Parathyroid adenoma (tissue), 2 donors: Measurements from ENCODE around the gene CAMTA1.
"Not testable (repeated sequence)": the region's sequence is repeated elsewhere in the genome, so short reads cannot be mapped to it uniquely, and the experiment has no call there.

ENCODE experiments used
- H2AFZ ChIP-seq: fragments of 300-600 bp; sonication (generic); one replicate; pipeline ENCODE4 v1.7.0; 2017; ENCODE audit warnings: antibody characterized with exemption, mild to moderate bottlenecking
- H3K27ac ChIP-seq: fragments of 300-600 bp; sonication (generic); one replicate; pipeline ENCODE4 v1.7.0; 2017
- H3K27me3 ChIP-seq: fragments of 300-600 bp; sonication (generic); one replicate; pipeline ENCODE4 v1.7.0; 2017; ENCODE audit warnings: low read length; ENCODE audit not compliant: control insufficient read depth, insufficient read depth
- H3K36me3 ChIP-seq: fragments of 300-600 bp; sonication (generic); one replicate; pipeline ENCODE4 v1.7.0; 2017; ENCODE audit warnings: low read length; ENCODE audit not compliant: control insufficient read depth, insufficient read depth
- H3K4me1 ChIP-seq: fragments of 300-600 bp; sonication (generic); one replicate; pipeline ENCODE4 v1.7.0; 2017; ENCODE audit warnings: control low read depth
- H3K4me2 ChIP-seq: fragments of 300-600 bp; sonication (generic); one replicate; pipeline ENCODE4 v1.7.0; 2017; ENCODE audit warnings: low read length
- H3K4me3 ChIP-seq: fragments of 300-600 bp; sonication (generic); one replicate; pipeline ENCODE4 v1.7.0; 2017; ENCODE audit warnings: low read depth, low read length
- H3K79me2 ChIP-seq: fragments of 300-600 bp; sonication (generic); one replicate; pipeline ENCODE4 v1.7.0; 2017; ENCODE audit warnings: control low read depth
- H3K9ac ChIP-seq: fragments of 300-600 bp; sonication (generic); one replicate; pipeline ENCODE4 v1.7.0; 2017; ENCODE audit warnings: mild to moderate bottlenecking
- H3K9me3 ChIP-seq: fragments of 300-600 bp; sonication (generic); one replicate; pipeline ENCODE4 v1.7.0; 2017; ENCODE audit warnings: low read length; ENCODE audit not compliant: control insufficient read depth
- TF ChIP-seq, protein P1 (sequence below): fragments of 300-600 bp; sonication (generic); IDR thresholded peaks from one replicate; pipeline ENCODE4 v1.7.0; 2017; ENCODE audit warnings: antibody characterized with exemption, mild to moderate bottlenecking
- donor health status: primary hyperparathyroidism.

Gene CAMTA1

DNA sequence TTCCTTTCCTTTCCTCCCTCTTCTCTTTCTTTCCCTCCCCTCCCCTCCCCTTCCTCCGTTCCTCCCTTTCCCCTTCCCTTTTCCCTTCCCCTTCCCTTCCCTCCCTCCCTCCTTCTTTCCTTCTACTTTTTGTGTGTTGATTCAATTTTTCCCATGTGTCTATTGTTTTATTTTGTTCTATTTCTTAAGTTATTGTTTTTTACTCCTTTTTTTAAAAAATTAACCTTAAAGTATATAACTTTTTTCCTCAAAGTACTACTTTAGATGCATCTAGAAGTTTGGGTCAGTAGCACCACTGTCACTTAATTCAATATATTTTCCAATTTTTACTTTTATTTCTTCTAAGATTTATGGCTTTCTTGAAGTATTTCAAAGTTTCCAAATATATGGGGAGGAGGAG is 537.7 kb downstream of the CAMTA1 start:
- TF ChIP-seq, protein P1, sequence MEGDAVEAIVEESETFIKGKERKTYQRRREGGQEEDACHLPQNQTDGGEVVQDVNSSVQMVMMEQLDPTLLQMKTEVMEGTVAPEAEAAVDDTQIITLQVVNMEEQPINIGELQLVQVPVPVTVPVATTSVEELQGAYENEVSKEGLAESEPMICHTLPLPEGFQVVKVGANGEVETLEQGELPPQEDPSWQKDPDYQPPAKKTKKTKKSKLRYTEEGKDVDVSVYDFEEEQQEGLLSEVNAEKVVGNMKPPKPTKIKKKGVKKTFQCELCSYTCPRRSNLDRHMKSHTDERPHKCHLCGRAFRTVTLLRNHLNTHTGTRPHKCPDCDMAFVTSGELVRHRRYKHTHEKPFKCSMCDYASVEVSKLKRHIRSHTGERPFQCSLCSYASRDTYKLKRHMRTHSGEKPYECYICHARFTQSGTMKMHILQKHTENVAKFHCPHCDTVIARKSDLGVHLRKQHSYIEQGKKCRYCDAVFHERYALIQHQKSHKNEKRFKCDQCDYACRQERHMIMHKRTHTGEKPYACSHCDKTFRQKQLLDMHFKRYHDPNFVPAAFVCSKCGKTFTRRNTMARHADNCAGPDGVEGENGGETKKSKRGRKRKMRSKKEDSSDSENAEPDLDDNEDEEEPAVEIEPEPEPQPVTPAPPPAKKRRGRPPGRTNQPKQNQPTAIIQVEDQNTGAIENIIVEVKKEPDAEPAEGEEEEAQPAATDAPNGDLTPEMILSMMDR, result no peak
- no peaks in the 10 kb centered on the region for H3K36me3 ChIP-seq
- peaks cover 2% of the 10 kb centered on the region for H3K9me3 ChIP-seq
- H3K9ac ChIP-seq, result no peak overlapping the region
- no peaks in the 10 kb centered on the region for H3K79me2 ChIP-seq
- H3K4me3 ChIP-seq, result no peak overlapping the region
- H3K27me3 ChIP-seq, result no peaks in the 10 kb centered on the region
- H3K4me2 ChIP-seq, result no peak overlapping the region
- no peak overlapping the region for H2AFZ ChIP-seq
- no peak overlapping the region for H3K27ac ChIP-seq
- no peaks in the 10 kb centered on the region for H3K4me1 ChIP-seq

DNA sequence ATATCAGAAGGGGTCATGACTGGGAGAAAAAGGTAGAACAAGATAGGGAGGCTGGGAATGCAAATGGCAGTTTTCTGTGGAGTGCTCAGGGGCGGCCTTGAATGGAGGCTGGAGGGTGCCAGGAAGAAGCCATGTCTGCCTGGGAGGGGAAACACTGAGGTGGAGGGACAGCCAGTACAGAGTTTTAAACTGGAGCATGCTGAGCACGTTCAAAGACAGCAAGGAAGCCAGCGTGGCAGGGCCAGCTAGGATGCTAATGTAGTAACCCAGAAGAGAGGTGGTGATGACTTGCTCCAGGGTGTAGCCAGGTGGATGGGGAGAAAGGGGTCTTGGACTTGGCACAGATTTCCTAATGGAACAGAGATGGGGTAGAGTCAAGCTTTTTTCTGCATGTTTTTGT is 540.0 kb downstream of the CAMTA1 start:
- TF ChIP-seq, protein P1, result no peak
- no peak overlapping the region for H3K4me2 ChIP-seq
- no peaks in the 10 kb centered on the region for H3K79me2 ChIP-seq
- no peaks in the 10 kb centered on the region for H3K4me1 ChIP-seq
- no peak overlapping the region for H3K4me3 ChIP-seq
- H3K9ac ChIP-seq, result no peak overlapping the region
- H3K27me3 ChIP-seq, result no peaks in the 10 kb centered on the region
- H3K27ac ChIP-seq, result no peak overlapping the region
- no peaks in the 10 kb centered on the region for H3K36me3 ChIP-seq
- no peak overlapping the region for H2AFZ ChIP-seq
- peaks cover 4% of the 10 kb centered on the region for H3K9me3 ChIP-seq

DNA sequence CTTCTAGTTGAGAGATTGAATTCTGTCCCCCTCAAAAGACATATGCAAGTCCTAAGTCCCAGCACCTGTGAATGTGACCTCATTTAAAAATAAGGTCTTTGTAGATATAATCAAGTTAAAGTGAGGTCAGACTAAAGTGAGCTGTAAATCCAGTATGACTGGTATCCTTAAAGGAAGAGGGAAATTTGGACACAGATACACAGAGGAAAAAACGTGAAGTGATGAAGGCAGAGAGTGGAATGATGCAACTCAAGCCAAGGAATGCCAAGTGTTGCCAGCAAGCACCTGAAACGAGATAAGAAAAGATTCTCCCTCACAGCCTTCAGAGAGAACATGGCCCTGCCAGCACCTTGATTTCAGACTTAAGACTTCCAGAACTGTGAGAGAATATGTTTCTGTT is 541.1 kb downstream of the CAMTA1 start:
- Histone ChIP-seq H3K4me3 (no peak overlapping the region), H3K9me3 (peaks cover 4% of the 10 kb centered on the region), H3K4me1 (no peaks in the 10 kb centered on the region), H3K27ac (no peak overlapping the region), H3K27me3 (no peaks in the 10 kb centered on the region), H3K9ac (no peak overlapping the region), H3K36me3 (no peaks in the 10 kb centered on the region), H2AFZ (no peak overlapping the region), H3K79me2 (no peaks in the 10 kb centered on the region), H3K4me2 (no peak overlapping the region)
- TF ChIP-seq, protein P1, result no peak

DNA sequence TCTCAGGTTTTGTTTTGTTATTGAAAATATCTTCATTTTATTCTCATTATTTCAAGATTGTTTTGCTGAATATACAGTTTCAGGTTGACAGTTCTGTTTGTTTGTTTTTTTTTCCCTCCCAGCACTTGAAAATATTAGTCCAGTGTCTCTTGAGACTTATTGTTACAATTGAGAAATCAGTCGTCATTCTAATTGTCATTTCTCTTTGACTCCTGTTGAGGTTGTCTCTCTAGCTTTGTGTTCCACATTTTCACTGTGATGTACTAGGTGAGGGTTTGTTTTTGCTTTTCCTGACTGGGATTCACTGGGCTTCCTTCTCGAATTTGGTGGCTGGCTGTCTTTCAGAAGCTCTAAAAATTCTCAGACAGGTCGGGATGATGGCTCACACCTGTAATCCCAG is 542.6 kb downstream of the CAMTA1 start:
- Histone ChIP-seq H3K27me3 (no peaks in the 10 kb centered on the region), H3K79me2 (no peaks in the 10 kb centered on the region), H3K36me3 (no peaks in the 10 kb centered on the region), H3K4me3 (no peak overlapping the region), H3K4me2 (no peak overlapping the region), H3K27ac (no peak overlapping the region), H3K9me3 (peaks cover 4% of the 10 kb centered on the region), H3K9ac (no peak overlapping the region), H2AFZ (no peak overlapping the region), H3K4me1 (no peaks in the 10 kb centered on the region)
- TF ChIP-seq, protein P1, result no peak

DNA sequence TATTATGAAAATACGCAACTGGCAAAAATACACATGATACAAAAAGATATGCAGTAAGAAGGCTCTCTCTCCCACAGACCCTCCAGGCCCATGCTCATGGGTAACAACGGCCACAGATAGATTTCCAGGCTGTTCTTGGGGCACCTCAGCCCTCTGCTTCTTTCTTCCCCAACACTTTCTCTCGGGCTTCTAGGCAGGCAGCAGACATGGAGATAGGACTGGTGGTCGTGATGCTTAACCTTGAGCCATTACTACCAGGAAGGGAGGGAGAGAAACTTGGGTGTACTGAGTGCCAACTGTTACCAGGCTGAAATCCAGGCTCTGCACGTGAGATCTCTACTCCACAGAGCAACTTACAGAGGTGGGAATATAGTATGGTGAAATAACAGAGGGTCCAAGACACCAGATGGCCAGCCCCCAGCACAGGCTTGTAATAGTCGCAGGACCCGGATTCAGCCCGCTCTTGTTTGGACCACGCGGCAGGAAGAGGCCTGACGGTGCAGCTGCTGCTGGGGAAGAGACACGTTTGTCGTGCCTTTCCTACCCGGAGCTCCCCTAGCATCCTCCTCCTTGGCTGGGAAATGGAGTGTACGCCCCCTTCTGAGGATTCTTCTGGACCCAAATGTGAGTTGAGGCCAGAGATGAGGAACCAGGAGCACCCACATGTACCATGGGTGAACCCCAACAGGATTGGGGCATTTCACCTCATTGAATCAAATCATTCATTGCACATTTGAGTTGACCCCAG is 544.8 kb downstream of the CAMTA1 start:
- TF ChIP-seq, protein P1, result no peak
- H3K79me2 ChIP-seq, result no peaks in the 10 kb centered on the region
- H3K4me1 ChIP-seq, result peaks cover 5% of the 10 kb centered on the region
- H3K9me3 ChIP-seq, result peaks cover 4% of the 10 kb centered on the region
- no peak overlapping the region for H3K9ac ChIP-seq
- H3K4me2 ChIP-seq, result no peak overlapping the region
- no peaks in the 10 kb centered on the region for H3K36me3 ChIP-seq
- no peaks in the 10 kb centered on the region for H3K27me3 ChIP-seq
- no peak overlapping the region for H2AFZ ChIP-seq
- H3K4me3 ChIP-seq, result no peak overlapping the region
- H3K27ac ChIP-seq, result no peak overlapping the region

DNA sequence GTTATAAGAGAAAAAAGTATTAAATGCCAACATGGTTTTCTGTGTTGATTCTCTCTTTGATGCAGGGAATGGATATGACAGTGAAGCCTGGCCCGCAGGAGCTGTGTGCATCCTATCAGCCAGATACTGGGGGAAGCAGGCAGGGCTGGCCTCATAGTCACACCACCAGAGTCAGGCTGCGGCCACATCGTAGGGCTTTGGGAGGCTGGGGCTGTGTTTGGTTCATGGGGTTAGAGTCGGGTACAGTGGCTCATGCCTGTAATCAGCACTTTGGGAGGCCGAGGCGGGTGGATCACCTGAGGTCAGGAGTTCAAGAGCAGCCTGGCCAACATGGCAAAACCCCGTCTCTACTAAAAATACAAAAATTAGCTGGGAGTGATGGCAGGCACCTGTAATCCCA is 545.5 kb downstream of the CAMTA1 start:
- not testable (repeated sequence) for H2AFZ ChIP-seq, H3K9me3 ChIP-seq, H3K4me1 ChIP-seq, H3K9ac ChIP-seq, H3K4me3 ChIP-seq, H3K27ac ChIP-seq, H3K4me2 ChIP-seq, H3K36me3 ChIP-seq, H3K27me3 ChIP-seq, H3K79me2 ChIP-seq
